HL-60/S4 treated with retinoic acid at 250 ng/mL for 4 days and 3 days (cell line): Measurements from ENCODE around the gene ARL4D.
"Not testable (repeated sequence)": the region's sequence is repeated elsewhere in the genome, so short reads cannot be mapped to it uniquely, and the experiment has no call there.

Source experiments
- in situ Hi-C: fragments of 300-500 bp; cut with MboI; formaldehyde crosslinking; loops from 2 replicates; pipeline ENCODE4 v1.7.0; 2022; ENCODE audit warnings: low sequenced_read_pairs

The ARL4D gene

GRCh38 chr17:43419375-43419882, 20.6 kb downstream of the ARL4D start:
- in situ Hi-C loops, result not testable (repeated sequence)

- in situ Hi-C loops, result no loop called here
These were observed 25.1 kb downstream of the ARL4D start for GRCh38 chr17:43423777-43424455.

GRCh38 chr17:43427362-43428043, 28.7 kb downstream of the ARL4D start:
- in situ Hi-C loops, result no loop called here

- in situ Hi-C loops, result no loop called here
These were observed 29.7 kb downstream of the ARL4D start for GRCh38 chr17:43428524-43428923.

GRCh38 chr17:43430936-43431713, 32.3 kb downstream of the ARL4D start:
- in situ Hi-C loops, result no loop called here

- in situ Hi-C loops, result no loop called here
These were observed 33.1 kb downstream of the ARL4D start for GRCh38 chr17:43431714-43432523.

- in situ Hi-C loops, result no loop called here
These were observed 36.1 kb downstream of the ARL4D start for GRCh38 chr17:43434902-43435319.

GRCh38 chr17:43437756-43438155, 39.0 kb downstream of the ARL4D start:
- in situ Hi-C loops, result no loop called here

- in situ Hi-C loops, result no loop called here
These were observed 39.8 kb downstream of the ARL4D start for GRCh38 chr17:43438626-43439025.

- in situ Hi-C loops, result no loop called here
These were observed 40.2 kb downstream of the ARL4D start for GRCh38 chr17:43439041-43439440.

GRCh38 chr17:43442711-43443110, 43.9 kb downstream of the ARL4D start:
- in situ Hi-C loops, result no loop called here

- in situ Hi-C loops, result no loop called here
These were observed 44.6 kb downstream of the ARL4D start for GRCh38 chr17:43443381-43443780.

- in situ Hi-C loops, result no loop called here
These were observed 45.6 kb downstream of the ARL4D start for GRCh38 chr17:43444223-43445008.

GRCh38 chr17:43445009-43445589, 46.3 kb downstream of the ARL4D start:
- in situ Hi-C loops, result no loop called here

GRCh38 chr17:43446773-43447172, 48.0 kb downstream of the ARL4D start:
- in situ Hi-C loops, result no loop called here

- in situ Hi-C loops, result no loop called here
These were observed 50.1 kb downstream of the ARL4D start for GRCh38 chr17:43448720-43449469.

GRCh38 chr17:43449470-43450248, 50.9 kb downstream of the ARL4D start:
- in situ Hi-C loops, result no loop called here
